Panc1 (cell line): ENCODE data around the gene SERGEF. TPM values are rescaled to one million over a fixed set of nuclear protein-coding genes. Genes with fewer than 3 reads are reported as not detected.

Experiments used
- ATAC-seq: fragments of 200-7000 bp; cut with Tn5 transposase; 2 replicates; pipeline ENCODE4 v1.9.1; 2020; ENCODE audit warnings: mild to moderate bottlenecking, moderate library complexity
- BruUV-seq: library from RNA; stranded (reverse); fragments of 400-500 nt; replicated peaks from 2 replicates; lab custom pipeline; 2021; lab: Mats Ljungman, UMichigan
- CTCF ChIA-PET: fragments of 300-600 bp; sonication (Branson Sonifier 250); formaldehyde crosslinking; loops from one replicate; lab custom pipeline; 2022; ENCODE audit warnings: antibody characterized with exemption; lab: Charles Lee
- POLR2A ChIA-PET: fragments of 300-600 bp; sonication (Branson Sonifier 250); formaldehyde crosslinking; loops from one replicate; lab custom pipeline; 2022; ENCODE audit warnings: antibody characterized with exemption; lab: Charles Lee
- DNase-seq: peaks from one replicate; pipeline ENCODE4 v3.0.0-alpha.2; 2010; ENCODE audit warnings: low read depth, low spot score
- H3K27ac ChIP-seq: 2 replicates; pipeline ENCODE4 v1.5.1; 2011; ENCODE audit warnings: mild to moderate bottlenecking, low read length, inconsistent platforms
- H3K27me3 ChIP-seq: fragments of 200-500 bp; sonication (Bioruptor generic); 2 replicates; pipeline ENCODE4 v1.6.0; 2014; ENCODE audit warnings: low read length, inconsistent platforms; ENCODE audit not compliant: control insufficient read depth, insufficient read depth
- H3K36me3 ChIP-seq: fragments of 200-500 bp; sonication (Bioruptor generic); 2 replicates; pipeline ENCODE4 v1.5.1; 2014; ENCODE audit warnings: inconsistent platforms, mild to moderate bottlenecking, low read length, moderate library complexity; ENCODE audit not compliant: control insufficient read depth, insufficient read depth
- H3K4me1 ChIP-seq: 2 replicates; pipeline ENCODE4 v1.5.1; 2011; ENCODE audit warnings: inconsistent platforms, mild to moderate bottlenecking, low read length, moderate library complexity; ENCODE audit not compliant: control insufficient read depth, insufficient read depth
- H3K4me3 ChIP-seq, 2 experiments: 2 replicates each; pipeline ENCODE4 v1.5.1; 2011 to 2012; ENCODE audit warnings: low read depth in 2 of 2, low read length in 2 of 2, mild to moderate bottlenecking in 2 of 2, inconsistent platforms in 1 of 2, moderate library complexity in 1 of 2
- H3K9me3 ChIP-seq: fragments of 200-500 bp; sonication (Bioruptor generic); 2 replicates; pipeline ENCODE4 v1.5.1; 2014; ENCODE audit warnings: low read depth, mild to moderate bottlenecking, inconsistent platforms, low read length, moderate library complexity; ENCODE audit not compliant: control insufficient read depth, insufficient read depth
- CTCF ChIP-seq: fragments of 450-650 bp; IDR thresholded peaks from 2 replicates; pipeline ENCODE4 v1.5.1; 2017; ENCODE audit warnings: mild to moderate bottlenecking
- POLR2AphosphoS5 ChIP-seq: IDR thresholded peaks from 2 replicates; pipeline ENCODE4 v1.6.1; 2012; ENCODE audit warnings: mild to moderate bottlenecking, low read depth, low read length, moderate library complexity
- REST ChIP-seq, 2 experiments: IDR thresholded peaks; 2 replicates each; pipeline ENCODE4 v1.6.1; 2011 to 2012; ENCODE audit warnings: low read depth in 2 of 2, control low read depth in 1 of 2, low read length in 1 of 2, mild to moderate bottlenecking in 1 of 2, moderate library complexity in 1 of 2; ENCODE audit not compliant: insufficient read depth in 1 of 2
- SIN3A ChIP-seq: IDR thresholded peaks from 2 replicates; pipeline ENCODE4 v1.6.1; 2012; ENCODE audit warnings: low read depth, mild to moderate bottlenecking, low read length, moderate library complexity, borderline replicate concordance; ENCODE audit not compliant: insufficient read depth
- TCF7L2 ChIP-seq: IDR thresholded peaks from 2 replicates; pipeline ENCODE4 v1.6.1; 2011; ENCODE audit warnings: mild to moderate bottlenecking, low read depth, low read length, inconsistent platforms
- in situ Hi-C: cut with HindIII; loops from 2 replicates; pipeline ENCODE4 v1.10.0; 2016; ENCODE audit warnings: low sequenced_read_pairs, low pct_unique_long_range_greater_than_20kb
- intact Hi-C: fragments of 100-400 bp; cut with micrococcal nuclease; formaldehyde crosslinking; loops from one replicate; pipeline ENCODE4 v1.10.0; 2022; ENCODE audit not compliant: unreplicated experiment
- total RNA-seq: library from RNA; stranded (reverse); gene quantifications from one replicate; pipeline ENCODE4 v1.2.1, GENCODE V29; 2021; ENCODE audit not compliant: unreplicated experiment

Gene SERGEF
- total RNA-seq, 1 experiment from 2014 or later: 35.5 TPM

GRCh38 chr11:18016789-18017188, 3.9 kb upstream of the SERGEF start:
- ATAC-seq: no peak
- BruUV-seq: no TSS peak
- Histone ChIP-seq H3K4me1 (peaks cover 7% of the 10 kb centered on the region; the same call in 1 of the 2 replicates), H3K27ac (no peak overlapping the region), H3K4me3 (no peak overlapping the region), H3K36me3 (no peaks in the 10 kb centered on the region), H3K27me3 (peaks cover 11% of the 10 kb centered on the region; the same call in 1 of the 2 replicates), H3K9me3 (no peaks in the 10 kb centered on the region)
- POLR2A ChIA-PET: no interaction called here
- TF ChIP-seq REST (IDR thresholded peaks at IDR 0.05; ENCODE audit: insufficient read depth in 1 of 2, low read depth in 2 of 2, low read length in 1 of 2) (no peak), CTCF (no peak), POLR2AphosphoS5 (no peak), TCF7L2 (no peak), SIN3A (no peak)
- in situ Hi-C loops (no loop called here), intact Hi-C loops (no loop called here)
- DNase-seq: no peak
- CTCF ChIA-PET: no interaction called here

- intact Hi-C loops (loop anchor here (5.0 kb wide), 1 partner anchor 87 kb away; no protein-coding TSS in a partner anchor), in situ Hi-C loops (no loop called here)
- no peak overlapping the region for H3K4me3 ChIP-seq
- BruUV-seq: no TSS peak
- ATAC-seq (no peak), DNase-seq (no peak)
- peaks cover 9% of the 10 kb centered on the region; the same call in 1 of the 2 replicates for H3K27me3 ChIP-seq
- no peak for TF ChIP-seq TCF7L2
- TF ChIP-seq CTCF: no peak
- TF ChIP-seq SIN3A: no peak
- TF ChIP-seq REST (IDR thresholded peaks at IDR 0.05; ENCODE audit: insufficient read depth in 1 of 2, low read depth in 2 of 2, low read length in 1 of 2): no peak
- TF ChIP-seq POLR2AphosphoS5: no peak
- CTCF ChIA-PET: no interaction called here
- no peaks in the 10 kb centered on the region for H3K9me3 ChIP-seq
- no peak overlapping the region for H3K27ac ChIP-seq
- H3K36me3 ChIP-seq: no peaks in the 10 kb centered on the region
- H3K4me1 ChIP-seq: peaks cover 9% of the 10 kb centered on the region; the same call in 1 of the 2 replicates
- POLR2A ChIA-PET: interaction anchor here (1.1 kb wide), 1 partner anchor 16 kb away, joined by 4 read pairs; no protein-coding TSS in a partner anchor
These were observed 2.0 kb upstream of the SERGEF start for GRCh38 chr11:18014876-18015275.
